ENCODE measurements around the gene BEAN1. TPM values are rescaled to one million over a fixed set of nuclear protein-coding genes. Genes with fewer than 3 reads are reported as not detected.

BEAN1 gene, protein sequence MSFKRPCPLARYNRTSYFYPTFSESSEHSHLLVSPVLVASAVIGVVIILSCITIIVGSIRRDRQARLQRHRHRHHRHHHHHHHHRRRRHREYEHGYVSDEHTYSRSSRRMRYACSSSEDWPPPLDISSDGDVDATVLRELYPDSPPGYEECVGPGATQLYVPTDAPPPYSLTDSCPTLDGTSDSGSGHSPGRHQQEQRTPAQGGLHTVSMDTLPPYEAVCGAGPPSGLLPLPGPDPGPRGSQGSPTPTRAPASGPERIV
- total RNA-seq (2021; fragmentation: NEBNext Ultra II Directional; extraction: Animal tissue kit (Norgen Biotek cat#: 25700)), result not detected
- long read RNA-seq, result 0 reads

DNA sequence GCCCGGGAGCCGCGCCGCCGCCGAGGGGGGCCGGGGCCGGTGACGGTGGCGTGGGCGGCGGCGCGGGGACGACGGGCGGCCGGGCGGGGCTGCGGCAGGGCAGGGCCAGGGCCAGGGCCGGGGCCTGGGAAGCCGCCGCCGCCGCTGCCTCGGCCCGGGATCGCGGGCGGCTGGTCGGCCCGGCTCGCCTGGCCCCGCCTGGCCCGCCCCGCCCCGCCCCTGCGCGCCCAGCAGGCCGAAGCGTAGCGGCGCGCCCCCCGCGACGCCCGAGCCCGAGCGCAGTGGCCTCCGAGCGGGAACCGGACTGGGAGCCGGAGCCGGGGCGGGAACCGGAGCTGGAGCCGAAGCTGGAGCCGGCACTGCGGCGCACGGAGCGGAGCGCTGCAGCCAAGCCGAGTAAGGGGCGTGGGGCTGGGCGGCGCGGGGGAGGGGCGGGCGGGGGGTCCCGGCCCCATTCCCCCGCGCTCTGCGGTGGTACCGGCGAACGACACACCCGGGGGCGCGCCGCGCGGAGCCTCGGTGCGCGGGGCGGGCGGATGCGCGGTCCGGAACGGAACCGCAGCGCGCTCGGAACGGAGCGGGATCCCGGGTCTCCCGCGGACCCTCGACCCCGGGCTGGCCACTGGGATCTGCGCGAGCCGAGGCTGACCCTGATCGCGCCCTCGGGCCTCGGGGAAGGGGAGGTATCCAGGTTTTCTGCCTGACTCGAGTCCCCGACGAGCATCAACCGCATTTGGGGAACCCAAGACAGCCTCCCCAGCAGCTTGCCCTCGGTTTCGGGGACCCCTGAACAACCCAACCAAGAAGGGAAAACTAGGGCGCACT lies at the start of gene BEAN1:
TSS of gene BEAN1 (plus strand) at position 260 of the 825 bp plus-strand sequence. CDS start 10,382 bp downstream, outside the sequence.
- H3K27ac Mint-ChIP-seq, result no peak within 1 kb of the TSS
- no peak for DNase-seq
- peaks cover 48% of the 10 kb centered on the region for H3K27me3 Mint-ChIP-seq (ENCODE audit: insufficient read depth)

DNA sequence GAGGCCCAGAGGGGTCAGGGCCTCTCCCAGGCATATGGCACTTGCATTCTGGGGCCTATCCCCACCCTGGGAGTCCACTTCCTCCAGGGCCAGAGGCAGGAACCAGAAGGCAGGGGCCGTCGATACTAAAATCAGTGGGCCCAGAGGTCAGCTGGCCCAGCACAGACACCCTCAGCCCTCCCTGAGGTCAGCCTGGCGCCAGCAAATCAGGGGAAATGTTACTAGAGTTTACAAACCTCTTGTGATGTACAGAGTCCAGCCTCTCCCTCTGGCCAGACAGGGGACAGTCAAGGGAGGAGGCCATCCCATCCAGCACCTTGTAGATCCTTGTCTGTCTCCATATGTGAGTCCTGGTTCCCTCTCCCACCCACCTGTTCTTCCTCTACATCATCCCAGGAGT lies 49.8 kb upstream of the BEAN1 start:
- Mint-ChIP-seq H3K4me1 (ENCODE audit: low read depth) (peaks cover 12% of the 10 kb centered on the region), H3K9me3 (no peaks in the 10 kb centered on the region), H3K27me3 (ENCODE audit: insufficient read depth) (peaks cover 15% of the 10 kb centered on the region), H3K27ac (no peak overlapping the region), H3K4me3 (no peak overlapping the region), H3K36me3 (ENCODE audit: low read depth) (peaks cover 5% of the 10 kb centered on the region; the same call in 1 of the 2 replicates)
- TF ChIP-seq, protein P1, sequence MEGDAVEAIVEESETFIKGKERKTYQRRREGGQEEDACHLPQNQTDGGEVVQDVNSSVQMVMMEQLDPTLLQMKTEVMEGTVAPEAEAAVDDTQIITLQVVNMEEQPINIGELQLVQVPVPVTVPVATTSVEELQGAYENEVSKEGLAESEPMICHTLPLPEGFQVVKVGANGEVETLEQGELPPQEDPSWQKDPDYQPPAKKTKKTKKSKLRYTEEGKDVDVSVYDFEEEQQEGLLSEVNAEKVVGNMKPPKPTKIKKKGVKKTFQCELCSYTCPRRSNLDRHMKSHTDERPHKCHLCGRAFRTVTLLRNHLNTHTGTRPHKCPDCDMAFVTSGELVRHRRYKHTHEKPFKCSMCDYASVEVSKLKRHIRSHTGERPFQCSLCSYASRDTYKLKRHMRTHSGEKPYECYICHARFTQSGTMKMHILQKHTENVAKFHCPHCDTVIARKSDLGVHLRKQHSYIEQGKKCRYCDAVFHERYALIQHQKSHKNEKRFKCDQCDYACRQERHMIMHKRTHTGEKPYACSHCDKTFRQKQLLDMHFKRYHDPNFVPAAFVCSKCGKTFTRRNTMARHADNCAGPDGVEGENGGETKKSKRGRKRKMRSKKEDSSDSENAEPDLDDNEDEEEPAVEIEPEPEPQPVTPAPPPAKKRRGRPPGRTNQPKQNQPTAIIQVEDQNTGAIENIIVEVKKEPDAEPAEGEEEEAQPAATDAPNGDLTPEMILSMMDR (IDR thresholded peaks at IDR 0.05), result no peak
- DNase-seq, result no peak

More for the DNA sequence above, at the start of gene BEAN1:
- Mint-ChIP-seq H3K9me3 (no peaks in the 10 kb centered on the region), H3K4me3 (0 out of 2 replicates have a peak within 1 kb of the TSS, but pooled peaks have one; percentile 19), H3K4me1 (ENCODE audit: low read depth) (peaks cover 5% of the 10 kb centered on the region; the same call in 1 of the 2 replicates), H3K36me3 (ENCODE audit: low read depth) (no peaks in the 10 kb centered on the region)
- TF ChIP-seq, protein P1 (IDR thresholded peaks at IDR 0.05), result no peak

DNA sequence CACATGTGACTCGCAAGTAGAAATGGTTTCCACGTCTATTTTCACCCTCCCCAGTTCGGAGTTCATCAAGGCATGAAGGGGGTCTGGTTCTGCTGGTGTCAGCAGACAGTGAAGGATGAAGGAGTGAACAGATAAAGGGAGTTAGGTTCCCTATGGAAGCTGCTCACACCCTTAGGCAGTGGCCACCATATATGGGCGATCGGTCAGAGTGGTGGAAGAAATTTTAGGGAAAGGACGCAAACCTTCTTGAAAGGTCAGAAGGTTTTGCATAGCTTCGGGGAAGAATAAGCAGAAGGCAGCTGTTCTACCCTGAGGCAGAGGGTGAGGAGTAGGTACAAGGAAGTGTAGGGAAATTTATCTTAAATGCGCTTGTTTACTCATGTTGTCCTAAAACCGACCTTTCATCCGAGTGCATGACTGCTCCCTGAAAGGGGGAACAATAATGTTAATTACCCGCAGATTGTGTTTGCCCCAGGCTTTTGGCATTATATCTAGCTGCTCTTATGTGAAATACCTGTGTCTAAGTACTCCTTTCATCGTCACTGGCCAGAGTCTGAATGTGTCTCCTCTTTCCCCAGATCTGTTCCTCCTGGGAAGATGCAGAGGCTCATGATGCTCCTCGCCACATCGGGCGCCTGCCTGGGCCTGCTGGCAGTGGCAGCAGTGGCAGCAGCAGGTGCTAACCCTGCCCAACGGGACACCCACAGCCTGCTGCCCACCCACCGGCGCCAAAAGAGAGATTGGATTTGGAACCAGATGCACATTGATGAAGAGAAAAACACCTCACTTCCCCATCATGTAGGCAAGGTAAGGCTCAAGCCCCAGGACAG lies 48.1 kb upstream of the BEAN1 start:
- peaks cover 5% of the 10 kb centered on the region; the same call in 1 of the 2 replicates for H3K36me3 Mint-ChIP-seq (ENCODE audit: low read depth)

DNA sequence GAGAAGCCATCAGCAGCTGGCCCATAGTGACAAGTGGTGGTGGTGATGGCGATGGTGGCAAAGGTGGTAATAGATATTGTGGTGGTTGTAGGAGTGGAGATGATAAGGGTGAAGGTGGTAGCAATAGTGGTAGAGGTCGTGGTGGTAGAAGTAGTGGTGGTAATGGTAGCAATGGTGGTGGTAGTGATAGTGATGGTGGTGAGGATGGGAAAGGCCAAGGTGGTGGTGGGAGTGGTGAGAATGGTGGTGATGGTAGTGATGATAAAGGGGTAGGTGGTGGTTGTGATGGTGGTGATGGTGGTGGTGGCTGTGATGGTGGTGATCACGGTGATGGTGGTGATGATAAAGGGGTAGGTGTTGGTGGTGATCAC lies 47.5 kb upstream of the BEAN1 start:
- no peak overlapping the region for H3K4me3 Mint-ChIP-seq
- H3K36me3 Mint-ChIP-seq (ENCODE audit: low read depth), result peaks cover 5% of the 10 kb centered on the region; the same call in 1 of the 2 replicates
- no peak for DNase-seq
- TF ChIP-seq, protein P1 (IDR thresholded peaks at IDR 0.05), result no peak
- H3K4me1 Mint-ChIP-seq (ENCODE audit: low read depth), result peaks cover 28% of the 10 kb centered on the region
- H3K27me3 Mint-ChIP-seq (ENCODE audit: insufficient read depth), result peaks cover 14% of the 10 kb centered on the region
- no peak overlapping the region for H3K27ac Mint-ChIP-seq
- no peaks in the 10 kb centered on the region for H3K9me3 Mint-ChIP-seq

More for the DNA sequence above, 48.1 kb upstream of the BEAN1 start:
- no peaks in the 10 kb centered on the region for H3K9me3 Mint-ChIP-seq
- H3K4me3 Mint-ChIP-seq, result no peak overlapping the region
- TF ChIP-seq, protein P1 (IDR thresholded peaks at IDR 0.05), result no peak
- H3K27ac Mint-ChIP-seq, result no peak overlapping the region
- no peak for DNase-seq
- H3K4me1 Mint-ChIP-seq (ENCODE audit: low read depth), result peaks cover 28% of the 10 kb centered on the region
- peaks cover 14% of the 10 kb centered on the region for H3K27me3 Mint-ChIP-seq (ENCODE audit: insufficient read depth)

DNA sequence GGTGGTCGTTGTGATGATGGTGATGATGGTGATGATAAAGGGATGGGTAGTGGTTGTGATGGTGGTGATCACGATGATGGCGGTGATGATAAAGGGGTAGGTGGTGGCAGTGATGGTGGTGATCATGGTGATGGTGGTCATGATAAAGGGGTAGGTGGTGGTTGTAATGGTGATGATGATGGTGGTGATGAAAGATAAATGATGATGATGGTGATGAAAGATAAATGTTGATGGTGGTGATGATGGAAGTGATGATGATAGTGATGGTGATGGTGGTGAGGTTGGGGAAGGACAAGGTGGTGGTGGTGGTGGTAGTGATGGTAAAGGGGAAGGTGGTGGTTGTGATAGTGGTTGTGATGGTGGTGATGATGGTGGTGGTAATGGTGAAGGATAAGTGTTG lies 46.7 kb upstream of the BEAN1 start:
- Mint-ChIP-seq H3K36me3 (ENCODE audit: low read depth) (peaks cover 5% of the 10 kb centered on the region; the same call in 1 of the 2 replicates), H3K4me3 (no peak overlapping the region), H3K4me1 (ENCODE audit: low read depth) (peaks cover 28% of the 10 kb centered on the region), H3K9me3 (no peaks in the 10 kb centered on the region), H3K27ac (no peak overlapping the region), H3K27me3 (ENCODE audit: insufficient read depth) (peaks cover 13% of the 10 kb centered on the region)
- DNase-seq, result no peak
- TF ChIP-seq, protein P1 (IDR thresholded peaks at IDR 0.05), result no peak
